GM12865 (cell line): ENCODE results near the gene WDR36.
"Not testable (repeated sequence)": the region's sequence is repeated elsewhere in the genome, so short reads cannot be mapped to it uniquely, and the experiment has no call there.

Experiments used
- DNase-seq: peaks from one replicate; pipeline ENCODE4 v3.0.0; 2010; ENCODE audit warnings: low read depth
- H3K4me3 ChIP-seq: 2 replicates; pipeline ENCODE4 v1.5.1; 2011; ENCODE audit warnings: mild to moderate bottlenecking, low read depth, low read length, control low read depth
- TF ChIP-seq, protein P1 (sequence below): IDR thresholded peaks from 2 replicates; pipeline ENCODE4 v1.5.1; 2011; ENCODE audit warnings: low read length, control low read depth, low read depth, inconsistent platforms; ENCODE audit not compliant: insufficient read depth; ENCODE audit errors: missing control alignments

WDR36 gene

DNA sequence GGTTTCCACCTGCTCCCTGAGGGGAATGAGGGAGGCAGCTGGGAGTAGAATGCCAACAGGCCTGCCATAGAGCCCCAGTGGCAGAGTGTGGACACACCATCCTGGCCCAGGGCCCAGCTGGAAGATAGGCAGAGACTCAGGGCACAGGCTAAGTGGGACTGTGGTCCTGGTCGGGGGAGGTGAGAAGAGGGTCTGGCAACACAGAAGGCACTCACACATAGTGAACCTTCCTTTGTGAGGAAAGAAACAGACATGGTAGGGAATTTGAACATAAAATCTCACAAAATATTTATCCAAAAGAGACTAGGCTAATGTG is 41.2 kb downstream of the WDR36 start:
- DNase-seq: no peak
- H3K4me3 ChIP-seq: no peak overlapping the region
- TF ChIP-seq, protein P1, sequence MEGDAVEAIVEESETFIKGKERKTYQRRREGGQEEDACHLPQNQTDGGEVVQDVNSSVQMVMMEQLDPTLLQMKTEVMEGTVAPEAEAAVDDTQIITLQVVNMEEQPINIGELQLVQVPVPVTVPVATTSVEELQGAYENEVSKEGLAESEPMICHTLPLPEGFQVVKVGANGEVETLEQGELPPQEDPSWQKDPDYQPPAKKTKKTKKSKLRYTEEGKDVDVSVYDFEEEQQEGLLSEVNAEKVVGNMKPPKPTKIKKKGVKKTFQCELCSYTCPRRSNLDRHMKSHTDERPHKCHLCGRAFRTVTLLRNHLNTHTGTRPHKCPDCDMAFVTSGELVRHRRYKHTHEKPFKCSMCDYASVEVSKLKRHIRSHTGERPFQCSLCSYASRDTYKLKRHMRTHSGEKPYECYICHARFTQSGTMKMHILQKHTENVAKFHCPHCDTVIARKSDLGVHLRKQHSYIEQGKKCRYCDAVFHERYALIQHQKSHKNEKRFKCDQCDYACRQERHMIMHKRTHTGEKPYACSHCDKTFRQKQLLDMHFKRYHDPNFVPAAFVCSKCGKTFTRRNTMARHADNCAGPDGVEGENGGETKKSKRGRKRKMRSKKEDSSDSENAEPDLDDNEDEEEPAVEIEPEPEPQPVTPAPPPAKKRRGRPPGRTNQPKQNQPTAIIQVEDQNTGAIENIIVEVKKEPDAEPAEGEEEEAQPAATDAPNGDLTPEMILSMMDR: no peak

DNA sequence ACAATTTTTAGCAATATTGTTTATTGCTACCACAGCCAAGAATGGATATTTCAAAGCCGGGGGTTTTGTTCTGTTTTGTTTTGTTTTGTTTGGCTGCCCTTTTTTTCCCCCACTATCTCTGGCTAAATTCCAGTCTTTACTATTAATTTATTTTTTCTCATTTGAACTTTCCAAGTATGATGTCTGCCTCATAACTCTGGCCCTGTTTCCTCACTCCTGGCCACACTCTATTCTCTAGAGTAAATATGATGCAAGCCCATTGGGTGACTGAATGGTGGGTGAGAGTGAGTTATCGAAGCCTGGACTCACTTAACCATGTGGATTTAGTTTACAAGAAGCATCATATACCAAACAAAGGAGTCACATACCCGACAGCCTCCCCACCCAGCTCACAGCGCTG is 41.9 kb downstream of the WDR36 start:
- H3K4me3 ChIP-seq: no peak overlapping the region
- DNase-seq: no peak
- TF ChIP-seq, protein P1: no peak

DNA sequence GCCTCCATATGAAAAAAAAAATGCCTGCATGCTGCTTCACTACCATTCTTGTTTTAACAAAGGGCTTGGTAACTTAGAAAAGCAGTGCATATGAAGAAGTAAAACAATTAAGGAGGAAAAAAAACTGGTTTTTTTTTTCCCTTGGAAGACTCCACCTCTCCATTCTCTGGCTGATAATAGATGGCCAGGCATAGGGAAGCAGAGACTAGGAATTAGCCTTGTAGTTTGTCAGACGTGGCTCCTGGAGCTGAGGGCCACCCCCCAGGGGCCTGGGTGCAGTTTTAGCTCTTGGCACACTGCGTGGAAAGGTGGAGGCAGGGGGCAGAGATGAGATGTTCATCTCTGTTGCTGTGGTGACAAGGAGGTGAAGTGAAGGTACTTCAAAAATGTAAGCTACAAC is 42.7 kb downstream of the WDR36 start:
- H3K4me3 ChIP-seq: no peak overlapping the region
- TF ChIP-seq, protein P1: no peak
- DNase-seq: no peak

DNA sequence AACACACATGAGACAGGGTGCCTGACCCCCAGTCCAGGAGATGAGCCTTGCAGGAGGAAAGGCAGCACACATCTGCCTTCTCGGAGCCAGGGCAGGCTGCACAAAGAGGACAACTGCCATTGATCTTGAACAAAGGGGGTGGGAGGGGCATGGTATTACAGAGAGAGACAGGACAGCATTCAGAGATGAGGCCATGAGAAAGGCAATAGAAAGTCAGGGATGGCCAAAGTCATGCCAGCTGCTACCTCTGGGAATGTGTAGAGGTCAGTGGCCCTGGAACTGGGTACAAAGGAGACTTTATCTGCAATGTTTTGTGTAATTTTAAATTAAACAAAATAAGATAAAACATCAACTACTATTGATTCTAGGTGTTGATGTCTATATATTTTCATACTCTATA is 43.2 kb downstream of the WDR36 start:
- H3K4me3 ChIP-seq: no peak overlapping the region
- DNase-seq: no peak
- TF ChIP-seq, protein P1: no peak

DNA sequence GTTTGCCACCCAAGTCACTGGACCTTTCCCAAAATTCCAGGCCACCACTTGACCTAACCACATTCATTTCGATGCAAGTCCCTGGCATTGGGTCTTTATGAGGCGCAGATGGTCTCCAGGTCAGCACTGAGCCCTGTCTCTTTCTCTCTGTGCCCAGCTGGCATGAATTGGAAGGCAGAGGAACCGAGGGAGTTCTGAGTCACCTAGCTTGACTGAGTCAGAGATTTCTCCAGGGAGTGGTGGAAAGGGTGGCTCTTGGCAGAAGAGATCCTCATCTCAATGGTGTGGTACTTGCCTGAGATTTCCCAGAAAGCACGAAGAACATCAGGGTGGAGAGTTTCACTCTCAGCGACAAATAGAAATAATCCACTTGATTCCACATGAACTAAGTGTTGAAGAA is 43.8 kb downstream of the WDR36 start:
- no peak overlapping the region for H3K4me3 ChIP-seq
- TF ChIP-seq, protein P1: no peak
- DNase-seq: no peak

DNA sequence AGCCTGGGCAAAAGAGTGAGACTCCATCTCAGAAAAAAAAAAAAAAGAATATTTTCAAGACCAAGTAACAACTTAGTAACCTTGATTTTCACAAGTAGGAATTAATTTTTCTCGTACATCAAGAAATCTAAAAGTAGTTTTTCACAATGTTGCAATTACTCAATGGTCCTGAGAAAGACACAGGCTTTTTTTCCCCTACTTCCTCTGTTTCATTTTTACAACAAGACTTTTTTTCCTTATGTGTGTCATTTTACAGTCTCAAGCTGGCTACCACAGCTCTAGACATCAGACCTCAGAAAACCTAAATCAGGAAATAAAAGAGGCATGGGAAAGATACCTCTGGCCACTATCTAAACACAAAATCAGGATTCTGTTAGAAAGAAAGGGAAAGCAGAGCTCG is 45.9 kb downstream of the WDR36 start:
- H3K4me3 ChIP-seq: no peak overlapping the region
- TF ChIP-seq, protein P1: no peak
- no peak for DNase-seq

DNA sequence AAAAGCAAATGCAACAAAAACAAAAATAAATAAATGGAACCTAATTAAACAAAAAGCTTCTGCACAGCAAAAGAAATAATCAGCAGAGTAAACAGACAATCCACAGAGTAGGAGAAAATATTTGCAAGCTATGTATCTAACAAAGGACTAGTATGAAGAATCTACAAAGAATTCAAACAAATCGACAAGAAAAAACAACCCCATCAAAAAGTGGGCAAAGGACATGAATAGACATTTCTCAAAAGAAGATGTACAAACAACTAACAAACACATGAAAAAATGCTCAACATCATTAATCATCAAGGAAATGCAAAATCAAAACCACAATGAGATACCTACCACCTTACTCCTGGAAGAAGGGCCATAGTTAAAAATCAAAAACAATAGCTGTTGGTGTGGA is 49.3 kb downstream of the WDR36 start:
- not testable (repeated sequence) for H3K4me3 ChIP-seq, DNase-seq

DNA sequence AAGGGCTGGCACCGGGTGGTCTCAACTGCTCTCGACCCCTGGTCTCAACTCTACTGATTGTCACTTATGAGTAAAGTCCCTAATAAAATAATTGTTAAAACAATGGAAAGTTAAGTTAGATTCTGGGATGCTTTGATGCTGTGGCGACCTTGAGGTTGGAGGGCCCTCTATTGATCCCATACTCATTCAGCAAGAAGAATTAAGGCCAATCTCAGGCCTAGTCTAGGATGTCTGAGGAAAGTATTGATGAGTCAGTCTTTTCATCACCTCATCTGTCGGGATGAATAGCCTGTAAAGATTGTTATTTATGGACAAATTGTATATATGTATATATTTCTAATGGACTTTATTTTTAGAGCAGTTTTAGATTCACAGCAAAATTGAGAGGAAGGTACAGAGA is 50.8 kb downstream of the WDR36 start:
- TF ChIP-seq, protein P1: no peak
- no peak overlapping the region for H3K4me3 ChIP-seq
- DNase-seq: no peak
